HG03354 (cell line): ENCODE data around the gene ZNF750.

Experiments
- ATAC-seq: cut with Tn5 transposase; IDR thresholded peaks from one replicate; pipeline ENCODE4 v1.9.1; 2021; ENCODE audit warnings: mild to moderate bottlenecking; ENCODE audit not compliant: unreplicated experiment, poor library complexity, severe bottlenecking

ZNF750 gene

GRCh38 chr17:82862191-82862590 lies 22.4 kb upstream of the ZNF750 start:
- ATAC-seq, result no peak

- ATAC-seq, result no peak
Observed at GRCh38 chr17:82861393-82861775, 21.6 kb upstream of the ZNF750 start.

GRCh38 chr17:82860606-82861392 lies 21.0 kb upstream of the ZNF750 start:
- ATAC-seq, result no peak

- ATAC-seq, result no peak
Observed at GRCh38 chr17:82859431-82860403, 19.9 kb upstream of the ZNF750 start.

GRCh38 chr17:82858376-82859126 lies 18.7 kb upstream of the ZNF750 start:
- no peak for ATAC-seq

GRCh38 chr17:82856361-82856760 lies 16.5 kb upstream of the ZNF750 start:
- ATAC-seq, result no peak

- ATAC-seq, result no peak
Observed at GRCh38 chr17:82854226-82854625, 14.4 kb upstream of the ZNF750 start.

- ATAC-seq, result no peak
Observed at GRCh38 chr17:82851381-82851780, 11.6 kb upstream of the ZNF750 start.

- no peak for ATAC-seq
Observed at GRCh38 chr17:82849076-82849945, 9.5 kb upstream of the ZNF750 start.

- no peak for ATAC-seq
Observed at GRCh38 chr17:82848022-82848592, 8.3 kb upstream of the ZNF750 start.

- ATAC-seq, result no peak
Observed at GRCh38 chr17:82846061-82846691, 6.4 kb upstream of the ZNF750 start.

GRCh38 chr17:82845163-82845807 lies 5.5 kb upstream of the ZNF750 start:
- ATAC-seq, result no peak

- no peak for ATAC-seq
Observed at GRCh38 chr17:82844796-82845162, 5.0 kb upstream of the ZNF750 start.

- no peak for ATAC-seq
Observed at GRCh38 chr17:82843904-82844680, 4.3 kb upstream of the ZNF750 start.

GRCh38 chr17:82841921-82842596 lies 2.2 kb upstream of the ZNF750 start:
- no peak for ATAC-seq

GRCh38 chr17:82840431-82840831 lies 609 bp upstream of the ZNF750 start:
- no peak for ATAC-seq
